Testis (tissue), 3 donors: ENCODE data around the gene LIN28A. TPM values are rescaled to one million over a fixed set of nuclear protein-coding genes. Genes with fewer than 3 reads are reported as not detected.
"Not testable (repeated sequence)": the region's sequence is repeated elsewhere in the genome, so short reads cannot be mapped to it uniquely, and the experiment has no call there.

Source experiments
- DNase-seq: peaks from one replicate; pipeline ENCODE4 v3.0.0-alpha.2; 2019
- H3K27ac ChIP-seq, 2 donors: fragments of 200-600 bp; sonication (generic); one replicate each; pipeline ENCODE4 v1.5.1; 2019
- H3K27me3 ChIP-seq: fragments of 200-600 bp; sonication (generic); one replicate; pipeline ENCODE4 v1.5.1; 2019
- H3K36me3 ChIP-seq: fragments of 200-600 bp; sonication (generic); one replicate; pipeline ENCODE4 v1.5.1; 2017; ENCODE audit warnings: low read depth; ENCODE audit errors: missing control alignments
- H3K4me1 ChIP-seq: fragments of 200-600 bp; sonication (generic); one replicate; pipeline ENCODE4 v1.5.1; 2019
- H3K4me3 ChIP-seq, 2 donors: fragments of 200-600 bp; sonication (generic); one replicate each; pipeline ENCODE4 v1.5.1; 2017 to 2019
- H3K9me3 ChIP-seq: fragments of 200-600 bp; sonication (generic); one replicate; pipeline ENCODE4 v1.5.1; 2017
- POLR2A ChIP-seq: fragments of 450-650 bp; IDR thresholded peaks from one replicate; pipeline ENCODE4 v1.6.1; 2017; ENCODE audit warnings: antibody characterized with exemption, mild to moderate bottlenecking, moderate library complexity
- WGBS, 2 donors: methylation state at CpG; one replicate each; pipeline ENCODE4 v1.1.5; 2018; 5-methylcytosine and 5-hydroxymethylcytosine counted together
- intact Hi-C: fragments of 100-400 bp; cut with DNase I; formaldehyde crosslinking; loops from one replicate; pipeline ENCODE4 v1.15.1; 2023; ENCODE audit warnings: low total_unique reads
- polyA plus RNA-seq: library from polyadenylated mRNA; stranded (reverse); fragments of 350-450 nt; fragmentation: Illumina TruSeq; extraction: RNeasy Lipid Tissue Mini Kit (QIAGEN cat#74804); gene quantifications from one replicate; pipeline ENCODE4 v1.2.3, GENCODE V29; 2014; ENCODE audit warnings: low read depth, low replicate concordance; ENCODE audit not compliant: insufficient read depth
- total RNA-seq, 2 donors: library from RNA; depleted of rRNA; stranded (reverse); fragments of >200 nt; gene quantifications; one replicate each; pipeline ENCODE4 v1.2.3, GENCODE V29; 2016
- TF ChIP-seq, protein P1 (sequence below), 3 experiments: fragments of 450-650 bp in 2 of 3; fragments of 200-600 bp in 1 of 3; sonication (generic) in 1 of 3; IDR thresholded peaks; one replicate each; pipeline ENCODE4 v1.5.1; 2016 to 2019; ENCODE audit warnings: antibody characterized with exemption in 3 of 3, mild to moderate bottlenecking in 2 of 3, moderate library complexity in 1 of 3

Gene LIN28A
- total and polyA plus RNA-seq, 3 donors from 2014 or later, result 1.5 to 3.9 (median 3.6) TPM

DNA sequence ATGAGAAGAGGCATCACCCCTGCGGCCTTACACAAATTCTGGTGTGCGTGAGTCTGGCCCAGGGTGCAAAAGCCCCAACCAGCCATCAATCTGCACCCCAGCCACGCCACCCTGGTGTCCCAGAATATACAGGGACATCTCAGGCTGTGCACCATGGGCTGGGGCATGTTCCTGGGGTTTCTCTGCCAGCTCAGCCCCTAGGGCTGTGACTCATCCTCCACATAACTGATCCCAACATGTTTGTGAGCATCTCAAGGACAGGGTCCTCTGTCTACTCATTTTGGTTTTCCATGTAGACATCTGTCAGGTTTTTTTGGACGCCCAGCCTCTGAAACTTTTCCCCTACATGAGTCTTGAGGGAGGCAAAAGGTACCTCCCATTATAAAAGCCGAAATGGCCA is 38.6 kb upstream of the LIN28A start:
- TF ChIP-seq, protein P1, sequence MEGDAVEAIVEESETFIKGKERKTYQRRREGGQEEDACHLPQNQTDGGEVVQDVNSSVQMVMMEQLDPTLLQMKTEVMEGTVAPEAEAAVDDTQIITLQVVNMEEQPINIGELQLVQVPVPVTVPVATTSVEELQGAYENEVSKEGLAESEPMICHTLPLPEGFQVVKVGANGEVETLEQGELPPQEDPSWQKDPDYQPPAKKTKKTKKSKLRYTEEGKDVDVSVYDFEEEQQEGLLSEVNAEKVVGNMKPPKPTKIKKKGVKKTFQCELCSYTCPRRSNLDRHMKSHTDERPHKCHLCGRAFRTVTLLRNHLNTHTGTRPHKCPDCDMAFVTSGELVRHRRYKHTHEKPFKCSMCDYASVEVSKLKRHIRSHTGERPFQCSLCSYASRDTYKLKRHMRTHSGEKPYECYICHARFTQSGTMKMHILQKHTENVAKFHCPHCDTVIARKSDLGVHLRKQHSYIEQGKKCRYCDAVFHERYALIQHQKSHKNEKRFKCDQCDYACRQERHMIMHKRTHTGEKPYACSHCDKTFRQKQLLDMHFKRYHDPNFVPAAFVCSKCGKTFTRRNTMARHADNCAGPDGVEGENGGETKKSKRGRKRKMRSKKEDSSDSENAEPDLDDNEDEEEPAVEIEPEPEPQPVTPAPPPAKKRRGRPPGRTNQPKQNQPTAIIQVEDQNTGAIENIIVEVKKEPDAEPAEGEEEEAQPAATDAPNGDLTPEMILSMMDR (IDR thresholded peaks at IDR 0.05), result no peak
- TF ChIP-seq POLR2A, result no peak
- Histone ChIP-seq H3K27me3 (no peaks in the 10 kb centered on the region), H3K9me3 (no peaks in the 10 kb centered on the region), H3K27ac (no peak overlapping the region), H3K36me3 (no peaks in the 10 kb centered on the region), H3K4me3 (no peak overlapping the region), H3K4me1 (no peaks in the 10 kb centered on the region)
- DNase-seq, result no peak
- WGBS, 2 donors, result 86 to 91% methylated on average over 5 of the region's 5 CpGs
- intact Hi-C loops, result no loop called here

DNA sequence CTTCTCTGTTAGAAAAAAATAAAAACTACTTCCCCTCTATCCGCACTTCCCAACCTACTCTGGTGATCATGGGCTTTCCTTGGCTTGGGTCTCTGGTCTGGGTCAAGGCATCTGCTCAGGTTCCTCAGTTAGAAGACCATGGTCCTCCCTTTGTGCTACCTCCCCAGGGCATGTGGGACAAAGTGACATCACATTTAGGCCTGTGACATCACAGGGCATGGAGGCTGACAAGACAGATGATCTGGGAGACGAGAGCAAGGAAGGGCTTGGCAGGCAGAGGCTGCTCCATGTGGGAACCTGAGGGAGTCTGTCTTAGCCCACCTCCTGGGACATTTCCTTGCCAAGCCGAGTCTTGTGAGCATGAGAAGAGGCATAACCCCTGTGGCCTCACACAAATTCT is 38.0 kb upstream of the LIN28A start, which contains the start of gene ZNF683:
Gene ZNF683 (minus strand): TSS at position 140 of the 400 bp plus-strand sequence. CDS start 4,179 bp downstream, outside the sequence.
- H3K36me3 ChIP-seq, H3K27ac ChIP-seq, H3K4me3 ChIP-seq, intact Hi-C loops, H3K4me1 ChIP-seq, H3K27me3 ChIP-seq, H3K9me3 ChIP-seq, DNase-seq: not testable (repeated sequence)
- 71 to 96% methylated on average over 2 to 3 of the region's 3 CpGs for WGBS, 2 donors

DNA sequence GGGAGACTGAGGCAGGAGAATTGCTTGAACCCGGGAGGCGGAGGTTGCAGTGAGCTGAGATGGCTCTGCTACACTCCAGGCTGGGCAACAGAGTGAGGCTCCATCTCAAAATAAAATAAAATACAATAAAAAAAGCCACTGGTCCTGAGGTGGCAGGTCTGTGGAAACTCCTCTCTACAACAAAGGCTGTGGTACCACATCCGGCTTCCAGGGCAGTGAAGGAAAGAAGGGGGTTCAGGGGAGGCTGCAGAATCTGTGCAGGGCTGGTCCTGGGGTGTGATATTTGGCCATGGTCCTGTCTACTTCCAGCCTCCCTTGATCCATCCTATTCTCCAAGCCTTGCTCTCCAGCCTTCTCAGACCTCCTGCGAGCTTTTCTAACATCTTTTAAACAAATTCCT is 37.3 kb upstream of the LIN28A start:
- no peaks in the 10 kb centered on the region for H3K36me3 ChIP-seq
- 86 to 93% methylated on average over 4 of the region's 4 CpGs for WGBS, 2 donors
- no peak overlapping the region for H3K27ac ChIP-seq
- intact Hi-C loops, result no loop called here
- no peaks in the 10 kb centered on the region for H3K4me1 ChIP-seq
- H3K9me3 ChIP-seq, result no peaks in the 10 kb centered on the region
- H3K4me3 ChIP-seq, result no peak overlapping the region
- no peak for TF ChIP-seq POLR2A
- TF ChIP-seq, protein P1 (IDR thresholded peaks at IDR 0.05), result no peak
- no peaks in the 10 kb centered on the region for H3K27me3 ChIP-seq
- DNase-seq, result no peak

DNA sequence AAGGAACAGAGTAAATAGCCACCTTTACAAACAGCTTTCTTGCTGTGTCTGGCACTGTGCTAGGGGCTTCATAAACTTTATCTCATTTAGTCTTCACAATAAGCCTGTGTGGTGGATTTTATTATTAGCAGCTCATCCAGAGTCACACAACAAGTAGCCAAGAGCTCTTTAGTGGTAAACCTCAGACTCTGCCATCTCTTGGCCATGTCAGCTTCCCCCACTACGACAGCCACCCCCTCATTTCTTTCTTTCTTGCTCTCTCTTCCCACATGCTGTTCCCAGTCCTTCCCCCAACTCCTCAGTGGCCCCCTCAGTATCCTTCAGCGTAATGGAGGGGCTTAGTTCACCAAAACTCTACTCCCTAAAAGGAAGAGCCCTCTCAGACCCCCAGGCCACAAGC is 36.8 kb upstream of the LIN28A start:
- no peak overlapping the region for H3K4me3 ChIP-seq
- WGBS, 2 donors, result 56 to 78% methylated on average over 2 of the region's 2 CpGs
- DNase-seq, result no peak
- no peak overlapping the region for H3K27ac ChIP-seq
- intact Hi-C loops, result no loop called here
- TF ChIP-seq POLR2A, result no peak
- TF ChIP-seq, protein P1 (IDR thresholded peaks at IDR 0.05), result no peak
- no peaks in the 10 kb centered on the region for H3K9me3 ChIP-seq
- no peaks in the 10 kb centered on the region for H3K27me3 ChIP-seq
- no peaks in the 10 kb centered on the region for H3K4me1 ChIP-seq
- no peaks in the 10 kb centered on the region for H3K36me3 ChIP-seq

DNA sequence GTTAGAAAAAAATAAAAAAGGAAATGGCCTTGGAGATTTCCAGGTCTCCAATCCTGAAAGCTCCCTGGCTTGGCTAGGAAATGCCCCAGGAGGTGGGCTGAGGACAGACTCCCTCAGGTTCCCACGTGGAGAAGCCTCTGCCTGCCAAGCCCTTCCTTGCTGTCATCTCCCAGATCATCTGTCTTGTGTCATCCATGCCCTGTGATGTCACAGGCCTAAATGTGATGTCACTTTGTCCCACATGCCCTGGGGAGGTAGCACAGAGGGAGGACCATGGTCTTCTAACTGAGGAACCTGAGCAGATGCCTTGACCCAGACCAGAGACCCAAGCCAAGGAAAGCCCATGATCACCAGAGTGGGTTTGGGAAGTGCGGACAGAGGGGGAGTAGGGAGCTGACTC is 36.3 kb upstream of the LIN28A start:
- H3K4me1 ChIP-seq, DNase-seq, intact Hi-C loops, H3K27me3 ChIP-seq, H3K4me3 ChIP-seq, H3K27ac ChIP-seq, H3K36me3 ChIP-seq, H3K9me3 ChIP-seq: not testable (repeated sequence)
- 48 to 55% methylated on average over 2 of the region's 2 CpGs for WGBS, 2 donors

DNA sequence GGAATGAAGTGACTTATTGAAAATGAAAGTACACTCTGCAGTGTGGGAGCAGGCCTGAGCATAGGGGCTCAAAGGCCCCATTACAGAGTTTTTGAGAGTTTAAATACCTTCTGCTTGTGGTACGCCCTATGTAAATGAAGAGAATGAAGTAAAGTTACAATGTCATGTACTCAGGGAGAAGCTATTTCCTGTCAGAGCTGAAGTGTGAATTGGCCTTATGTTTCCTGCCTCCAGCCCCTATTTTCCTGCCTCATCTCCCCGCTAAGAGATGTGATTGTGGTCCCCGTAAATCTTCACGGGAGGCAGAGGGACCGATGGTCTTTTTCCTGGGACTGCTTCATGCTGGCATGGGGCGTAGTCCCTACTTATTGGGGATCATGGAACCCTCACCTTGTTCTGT is 35.5 kb upstream of the LIN28A start:
- Histone ChIP-seq H3K4me3 (no peak overlapping the region), H3K9me3 (no peaks in the 10 kb centered on the region), H3K4me1 (no peaks in the 10 kb centered on the region), H3K27me3 (no peaks in the 10 kb centered on the region), H3K27ac (no peak overlapping the region), H3K36me3 (no peaks in the 10 kb centered on the region)
- TF ChIP-seq, protein P1 (IDR thresholded peaks at IDR 0.05), result no peak
- no peak for TF ChIP-seq POLR2A
- intact Hi-C loops, result no loop called here
- 71 to 82% methylated on average over 6 of the region's 6 CpGs for WGBS, 2 donors
- no peak for DNase-seq
